ENCODE data around the gene ZNF443. TPM values are rescaled to one million over a fixed set of nuclear protein-coding genes. Genes with fewer than 3 reads are reported as not detected.
"Not testable (repeated sequence)": the region's sequence is repeated elsewhere in the genome, so short reads cannot be mapped to it uniquely, and the experiment has no call there.

The ZNF443 gene
- 1 to 10 TPM; 3.5 to 6.1 (median 3.9) TPM for total RNA-seq
- 12.1 TPM for total RNA-seq (2013)

DNA sequence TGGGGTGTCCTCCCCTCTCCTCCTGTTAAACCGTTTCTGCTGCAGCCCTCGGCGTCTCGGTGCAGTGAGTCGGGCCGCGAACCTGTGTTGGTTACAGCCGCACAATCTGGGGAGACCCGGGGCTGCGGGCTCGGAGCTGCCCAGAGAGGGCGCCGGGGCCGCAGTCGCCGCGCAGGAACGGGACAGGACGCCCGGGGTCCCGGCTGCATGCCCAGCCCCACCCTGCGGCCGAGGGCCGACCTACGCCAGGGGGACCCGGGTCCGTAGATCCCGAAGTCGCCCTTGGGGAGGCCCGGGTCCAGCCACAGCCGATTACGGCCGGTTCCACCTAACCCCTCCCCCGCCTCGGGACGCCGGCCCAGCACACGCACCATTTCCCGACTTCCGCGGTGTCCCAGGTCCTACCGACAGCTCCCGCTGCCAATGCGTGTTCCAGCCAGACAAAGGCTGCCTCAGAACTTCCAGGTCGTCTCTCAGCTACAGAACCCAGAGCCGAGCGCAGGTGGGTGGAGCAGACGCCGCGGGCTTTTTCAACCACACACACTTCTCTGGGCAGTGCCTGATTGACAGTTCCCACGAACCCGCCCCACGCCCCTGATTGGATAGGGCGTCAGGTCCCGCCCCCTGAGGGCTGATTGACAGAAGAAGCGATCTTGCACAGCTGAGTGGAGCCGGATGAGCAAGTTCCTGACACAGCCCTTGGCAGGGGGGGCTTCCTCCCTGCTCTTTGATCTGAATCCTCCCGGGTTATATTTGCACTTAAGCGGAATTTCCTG, at the start of gene ZNF443:
Gene ZNF443 (minus strand): TSS at position 481 of the 776 bp plus-strand sequence. CDS start 107 bp downstream, at position 374.
- peak within 1 kb of the TSS; percentile 73 for H3K27ac ChIP-seq (ENCODE audit: low read length)
- intact Hi-C loops (cut with micrococcal nuclease) = loop anchor here (1.0 to 5.0 kb wide), 2 partner anchors 38 to 44 kb away; partner anchors contain the start of genes ZNF709 and ZNF799
- H3K4me3 ChIP-seq (ENCODE audit: low read length) = peak within 1 kb of the TSS; percentile 85
- peaks cover 6 to 24% of the 10 kb centered on the region in 2 donors for H3K4me1 Mint-ChIP-seq
- peak; percentile 94 to 99 (median 97) for ATAC-seq
- no peaks in the 10 kb centered on the region for H3K36me3 ChIP-seq (ENCODE audit: control insufficient read depth, insufficient read depth, low read length)
- peaks cover 0 to 10% of the 10 kb centered on the region in 2 donors for H3K9me3 Mint-ChIP-seq
- under 1% methylated on average over 59 of the region's 59 CpGs for WGBS (ENCODE audit: insufficient coverage)
- no peaks in the 10 kb centered on the region for H3K27me3 ChIP-seq (ENCODE audit: control insufficient read depth, insufficient read depth, low read length)
- H3K27ac Mint-ChIP-seq = peak within 1 kb of the TSS; percentile 91 to 99
- no peaks in the 10 kb centered on the region for H3K27me3 Mint-ChIP-seq (ENCODE audit: low read depth in 2 of 2)
- H3K4me1 ChIP-seq (ENCODE audit: control insufficient read depth, insufficient read depth, low read length) = peaks cover 14% of the 10 kb centered on the region
- H3K9me3 ChIP-seq (ENCODE audit: control insufficient read depth, insufficient read depth, low read length) = no peaks in the 10 kb centered on the region
- H3K36me3 Mint-ChIP-seq = peaks cover 10% of the 10 kb centered on the region
- peak; percentile 97 to 100 for DNase-seq
- TF ChIP-seq, protein P1, sequence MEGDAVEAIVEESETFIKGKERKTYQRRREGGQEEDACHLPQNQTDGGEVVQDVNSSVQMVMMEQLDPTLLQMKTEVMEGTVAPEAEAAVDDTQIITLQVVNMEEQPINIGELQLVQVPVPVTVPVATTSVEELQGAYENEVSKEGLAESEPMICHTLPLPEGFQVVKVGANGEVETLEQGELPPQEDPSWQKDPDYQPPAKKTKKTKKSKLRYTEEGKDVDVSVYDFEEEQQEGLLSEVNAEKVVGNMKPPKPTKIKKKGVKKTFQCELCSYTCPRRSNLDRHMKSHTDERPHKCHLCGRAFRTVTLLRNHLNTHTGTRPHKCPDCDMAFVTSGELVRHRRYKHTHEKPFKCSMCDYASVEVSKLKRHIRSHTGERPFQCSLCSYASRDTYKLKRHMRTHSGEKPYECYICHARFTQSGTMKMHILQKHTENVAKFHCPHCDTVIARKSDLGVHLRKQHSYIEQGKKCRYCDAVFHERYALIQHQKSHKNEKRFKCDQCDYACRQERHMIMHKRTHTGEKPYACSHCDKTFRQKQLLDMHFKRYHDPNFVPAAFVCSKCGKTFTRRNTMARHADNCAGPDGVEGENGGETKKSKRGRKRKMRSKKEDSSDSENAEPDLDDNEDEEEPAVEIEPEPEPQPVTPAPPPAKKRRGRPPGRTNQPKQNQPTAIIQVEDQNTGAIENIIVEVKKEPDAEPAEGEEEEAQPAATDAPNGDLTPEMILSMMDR (IDR thresholded peaks at IDR 0.05) = no peak
- H3K4me3 Mint-ChIP-seq = peak within 1 kb of the TSS; percentile 100

DNA sequence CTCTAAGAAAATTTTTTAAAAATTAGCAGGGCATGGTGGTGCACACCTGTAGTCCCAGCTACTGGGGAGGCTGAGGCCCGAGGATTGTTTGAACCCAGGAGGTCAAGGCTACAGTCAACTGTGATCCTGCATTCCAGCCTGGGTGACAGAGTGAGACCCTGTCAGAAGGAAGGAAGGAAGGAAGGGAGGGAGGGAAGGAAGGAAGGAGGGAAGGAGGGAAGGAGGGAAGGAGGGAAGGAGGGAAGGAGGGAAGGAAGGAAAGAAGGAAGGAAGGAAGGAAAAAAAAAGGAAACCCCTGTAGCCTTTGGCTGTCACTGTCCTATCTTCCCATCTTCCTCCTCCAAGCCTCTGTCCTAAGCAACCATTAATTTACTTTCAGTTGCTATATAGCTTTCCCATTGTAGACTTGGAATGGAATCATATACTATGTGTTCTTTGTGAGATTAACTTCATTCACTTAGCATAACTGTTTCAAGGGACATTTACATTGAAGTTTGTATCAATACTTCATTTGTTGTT, 45.5 kb upstream of the ZNF443 start:
- H3K36me3 Mint-ChIP-seq; H3K27me3 ChIP-seq (ENCODE audit: control insufficient read depth, insufficient read depth, low read length); H3K36me3 ChIP-seq (ENCODE audit: control insufficient read depth, insufficient read depth, low read length); H3K27me3 Mint-ChIP-seq (ENCODE audit: low read depth in 2 of 2); ATAC-seq; DNase-seq; H3K9me3 ChIP-seq (ENCODE audit: control insufficient read depth, insufficient read depth, low read length); H3K27ac Mint-ChIP-seq; H3K4me3 ChIP-seq (ENCODE audit: low read length); H3K27ac ChIP-seq (ENCODE audit: low read length); intact Hi-C loops (cut with micrococcal nuclease); H3K9me3 Mint-ChIP-seq: not testable (repeated sequence)
- WGBS (ENCODE audit: insufficient coverage) = 100% methylated on average over 1 of the region's 1 CpG
- peaks cover 25% of the 10 kb centered on the region for H3K4me1 ChIP-seq (ENCODE audit: control insufficient read depth, insufficient read depth, low read length)
- peaks cover 22 to 31% of the 10 kb centered on the region in 2 donors for H3K4me1 Mint-ChIP-seq
- H3K4me3 Mint-ChIP-seq = peak overlapping the region; percentile 25

DNA sequence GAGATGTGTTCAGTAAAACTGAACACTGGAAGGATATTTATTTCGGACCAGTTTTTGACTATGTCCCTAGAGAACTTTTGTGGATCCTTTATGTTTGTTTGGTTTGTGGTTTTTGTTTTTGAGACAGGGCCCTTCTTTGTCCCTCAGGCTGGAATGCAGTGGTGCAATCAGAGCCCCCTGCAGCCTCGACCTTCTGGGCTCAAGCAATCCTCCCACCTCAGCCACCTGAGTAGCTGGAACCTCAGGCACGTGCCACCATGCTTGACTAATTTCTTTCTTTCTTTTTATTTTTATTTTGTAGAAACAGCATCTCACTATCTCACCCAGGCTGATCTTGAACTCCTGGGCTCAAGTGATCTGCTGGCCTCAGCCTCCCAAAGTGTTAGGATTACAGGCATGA, 44.8 kb upstream of the ZNF443 start:
- H3K36me3 Mint-ChIP-seq = no peaks in the 10 kb centered on the region
- TF ChIP-seq, protein P1 (IDR thresholded peaks at IDR 0.05) = no peak
- Histone ChIP-seq H3K9me3 (ENCODE audit: control insufficient read depth, insufficient read depth, low read length) (no peaks in the 10 kb centered on the region), H3K27me3 (ENCODE audit: control insufficient read depth, insufficient read depth, low read length) (no peaks in the 10 kb centered on the region), H3K4me1 (ENCODE audit: control insufficient read depth, insufficient read depth, low read length) (peaks cover 25% of the 10 kb centered on the region), H3K27ac (ENCODE audit: low read length) (no peak overlapping the region), H3K4me3 (ENCODE audit: low read length) (no peak overlapping the region), H3K36me3 (ENCODE audit: control insufficient read depth, insufficient read depth, low read length) (no peaks in the 10 kb centered on the region)
- H3K9me3 Mint-ChIP-seq = no peaks in the 10 kb centered on the region
- intact Hi-C loops (cut with micrococcal nuclease) = no loop called here
- DNase-seq (no peak), ATAC-seq (no peak)
- peaks cover 23 to 31% of the 10 kb centered on the region in 2 donors for H3K4me1 Mint-ChIP-seq
- no peaks in the 10 kb centered on the region for H3K27me3 Mint-ChIP-seq (ENCODE audit: low read depth in 2 of 2)
- peak overlapping the region; percentile 83 to 96 for H3K27ac Mint-ChIP-seq
- 79% methylated on average over 3 of the region's 3 CpGs for WGBS (ENCODE audit: insufficient coverage)
- H3K4me3 Mint-ChIP-seq = peak overlapping the region; percentile 94

DNA sequence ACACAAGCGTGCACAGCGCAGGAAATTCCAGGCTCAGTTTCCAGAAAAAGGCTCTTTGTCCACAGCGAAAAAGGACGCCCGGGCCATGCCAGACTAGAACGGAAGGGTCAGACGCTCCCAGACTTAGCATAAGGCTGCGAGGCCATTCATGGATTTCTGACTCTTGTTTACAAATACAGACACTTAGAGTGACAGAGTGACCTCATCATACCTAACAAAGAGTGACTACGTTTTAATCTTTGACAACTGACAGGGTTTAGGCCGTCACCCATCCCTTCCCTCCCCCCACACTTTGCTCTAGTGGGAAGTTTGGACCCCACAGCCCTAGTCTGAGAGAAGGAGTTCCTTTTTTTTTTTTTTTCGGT, 44.2 kb upstream of the ZNF443 start:
- TF ChIP-seq, protein P1 (IDR thresholded peaks at IDR 0.05) = no peak
- Mint-ChIP-seq H3K4me1 (peaks cover 23 to 31% of the 10 kb centered on the region in 2 donors), H3K27ac (peak overlapping the region; percentile 83 to 96), H3K9me3 (no peaks in the 10 kb centered on the region), H3K36me3 (no peaks in the 10 kb centered on the region), H3K4me3 (peak overlapping the region; percentile 94), H3K27me3 (ENCODE audit: low read depth in 2 of 2) (no peaks in the 10 kb centered on the region)
- intact Hi-C loops (cut with micrococcal nuclease) = no loop called here
- Histone ChIP-seq H3K27me3 (ENCODE audit: control insufficient read depth, insufficient read depth, low read length) (no peaks in the 10 kb centered on the region), H3K4me1 (ENCODE audit: control insufficient read depth, insufficient read depth, low read length) (peaks cover 25% of the 10 kb centered on the region), H3K4me3 (ENCODE audit: low read length) (peak overlapping the region; percentile 84), H3K36me3 (ENCODE audit: control insufficient read depth, insufficient read depth, low read length) (no peaks in the 10 kb centered on the region), H3K9me3 (ENCODE audit: control insufficient read depth, insufficient read depth, low read length) (no peaks in the 10 kb centered on the region), H3K27ac (ENCODE audit: low read length) (peak overlapping the region; percentile 69)
- under 1% methylated on average over 9 of the region's 11 CpGs for WGBS (ENCODE audit: insufficient coverage)
- no peak for DNase-seq
- peak; percentile 7 to 44 (median 19) for ATAC-seq

All from natural killer cell (primary cell).